HG02610 (cell line): ENCODE data around the gene CSNK1E.

Experiments
- ATAC-seq: cut with Tn5 transposase; IDR thresholded peaks from one replicate; pipeline ENCODE4 v1.9.1; 2021; ENCODE audit warnings: mild to moderate bottlenecking, moderate library complexity; ENCODE audit not compliant: unreplicated experiment

Gene CSNK1E

GRCh38 chr22:38335077-38335476 lies 17.8 kb upstream of the CSNK1E start:
- no peak for ATAC-seq

- no peak for ATAC-seq
Observed at GRCh38 chr22:38327805-38328204, 10.6 kb upstream of the CSNK1E start.

GRCh38 chr22:38327396-38327795 lies 10.2 kb upstream of the CSNK1E start:
- no peak for ATAC-seq

GRCh38 chr22:38325587-38325986 lies 8.4 kb upstream of the CSNK1E start:
- ATAC-seq: no peak

GRCh38 chr22:38320605-38321402 lies 3.6 kb upstream of the CSNK1E start:
- no peak for ATAC-seq

GRCh38 chr22:38318792-38319773 lies 1.9 kb upstream of the CSNK1E start:
- ATAC-seq: no peak

- ATAC-seq: no peak
Observed at GRCh38 chr22:38317995-38318715, 922 bp upstream of the CSNK1E start.

GRCh38 chr22:38316364-38317121 lies 690 bp downstream of the CSNK1E start:
- no peak for ATAC-seq

GRCh38 chr22:38315823-38316363 lies 1.3 kb downstream of the CSNK1E start:
- ATAC-seq: no peak

- no peak for ATAC-seq
Observed at GRCh38 chr22:38314933-38315822, 2.1 kb downstream of the CSNK1E start.

GRCh38 chr22:38314051-38314932 lies 2.9 kb downstream of the CSNK1E start:
- no peak for ATAC-seq

- no peak for ATAC-seq
Observed at GRCh38 chr22:38313384-38313955, 3.8 kb downstream of the CSNK1E start.

GRCh38 chr22:38312261-38312800 lies 4.9 kb downstream of the CSNK1E start:
- ATAC-seq: no peak

GRCh38 chr22:38311323-38311620 lies 6.0 kb downstream of the CSNK1E start:
- no peak for ATAC-seq

GRCh38 chr22:38310518-38311322 lies 6.5 kb downstream of the CSNK1E start:
- no peak for ATAC-seq

- no peak for ATAC-seq
Observed at GRCh38 chr22:38309614-38310517, 7.4 kb downstream of the CSNK1E start.
